Measurements from ENCODE around the gene TM2D1.

TM2D1 gene

DNA sequence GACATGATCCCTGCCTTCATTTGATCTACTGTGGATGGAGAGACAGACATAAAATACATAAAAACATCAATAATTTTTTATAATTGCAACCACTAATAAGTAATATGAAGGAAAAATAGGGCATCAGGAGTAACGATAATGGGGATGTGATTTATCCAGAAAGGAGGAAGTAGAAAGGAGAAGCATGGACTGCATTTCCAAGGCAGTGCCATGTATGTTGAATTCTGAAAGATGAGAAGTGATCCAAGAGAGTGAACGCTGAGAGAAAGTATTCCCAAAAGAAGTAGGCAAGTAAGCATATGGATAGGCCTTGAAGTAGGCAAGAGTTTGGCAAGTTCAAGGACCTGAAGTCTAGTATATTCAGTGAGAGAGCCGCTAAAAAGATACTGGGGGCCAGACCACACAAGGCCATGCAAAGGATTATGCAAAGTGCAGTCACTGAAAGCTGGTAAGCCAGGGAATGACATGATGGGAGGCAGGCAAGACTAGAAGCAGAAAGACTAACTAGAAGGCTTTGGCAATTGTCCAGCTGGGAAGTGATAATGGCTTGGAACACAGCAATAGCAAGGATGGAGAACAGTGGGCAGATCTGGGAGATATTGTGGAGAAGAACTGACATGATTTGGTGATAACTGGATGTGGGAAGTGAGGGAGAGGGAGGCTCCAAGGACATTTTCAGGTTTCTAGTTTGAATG lies 85.9 kb downstream of the TM2D1 start:
- TF ChIP-seq, protein P1, sequence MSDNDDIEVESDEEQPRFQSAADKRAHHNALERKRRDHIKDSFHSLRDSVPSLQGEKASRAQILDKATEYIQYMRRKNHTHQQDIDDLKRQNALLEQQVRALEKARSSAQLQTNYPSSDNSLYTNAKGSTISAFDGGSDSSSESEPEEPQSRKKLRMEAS (IDR thresholded peaks at IDR 0.05; ENCODE audit: low read depth, low read length) = no peak
- no peak for DNase-seq (ENCODE audit: low read depth)
- no peak overlapping the region for H3K4me3 ChIP-seq (ENCODE audit: low read depth, low read length)

DNA sequence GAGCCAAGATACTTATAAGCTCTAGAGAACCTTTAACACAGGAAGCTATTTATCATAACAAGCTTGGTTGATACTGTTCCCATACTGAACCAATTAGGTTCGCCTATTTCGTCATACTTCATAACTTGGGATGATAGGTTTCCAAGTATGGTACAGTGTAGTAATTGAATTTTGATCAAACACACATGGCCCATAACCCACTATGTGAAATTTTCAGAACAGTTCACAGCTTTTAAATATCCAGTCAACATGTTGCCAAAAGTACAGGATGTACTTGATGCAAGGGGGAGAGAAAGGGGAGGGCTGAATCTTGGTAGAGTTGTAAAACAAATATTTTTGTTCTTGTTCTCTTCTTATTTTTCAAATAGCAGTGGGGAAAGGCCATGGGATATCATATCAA lies 86.6 kb downstream of the TM2D1 start:
- TF ChIP-seq POLR2A (IDR thresholded peaks at IDR 0.05; ENCODE audit: extremely low read depth, insufficient read length) = no peak
- TF ChIP-seq, protein P2, sequence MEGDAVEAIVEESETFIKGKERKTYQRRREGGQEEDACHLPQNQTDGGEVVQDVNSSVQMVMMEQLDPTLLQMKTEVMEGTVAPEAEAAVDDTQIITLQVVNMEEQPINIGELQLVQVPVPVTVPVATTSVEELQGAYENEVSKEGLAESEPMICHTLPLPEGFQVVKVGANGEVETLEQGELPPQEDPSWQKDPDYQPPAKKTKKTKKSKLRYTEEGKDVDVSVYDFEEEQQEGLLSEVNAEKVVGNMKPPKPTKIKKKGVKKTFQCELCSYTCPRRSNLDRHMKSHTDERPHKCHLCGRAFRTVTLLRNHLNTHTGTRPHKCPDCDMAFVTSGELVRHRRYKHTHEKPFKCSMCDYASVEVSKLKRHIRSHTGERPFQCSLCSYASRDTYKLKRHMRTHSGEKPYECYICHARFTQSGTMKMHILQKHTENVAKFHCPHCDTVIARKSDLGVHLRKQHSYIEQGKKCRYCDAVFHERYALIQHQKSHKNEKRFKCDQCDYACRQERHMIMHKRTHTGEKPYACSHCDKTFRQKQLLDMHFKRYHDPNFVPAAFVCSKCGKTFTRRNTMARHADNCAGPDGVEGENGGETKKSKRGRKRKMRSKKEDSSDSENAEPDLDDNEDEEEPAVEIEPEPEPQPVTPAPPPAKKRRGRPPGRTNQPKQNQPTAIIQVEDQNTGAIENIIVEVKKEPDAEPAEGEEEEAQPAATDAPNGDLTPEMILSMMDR (IDR thresholded peaks at IDR 0.05; ENCODE audit: low read depth, low read length) = no peak
- no peak for TF ChIP-seq MYC (IDR thresholded peaks at IDR 0.05; ENCODE audit: low read depth, low read length)
- TF ChIP-seq, protein P1 (IDR thresholded peaks at IDR 0.05; ENCODE audit: low read depth, low read length) = no peak

DNA sequence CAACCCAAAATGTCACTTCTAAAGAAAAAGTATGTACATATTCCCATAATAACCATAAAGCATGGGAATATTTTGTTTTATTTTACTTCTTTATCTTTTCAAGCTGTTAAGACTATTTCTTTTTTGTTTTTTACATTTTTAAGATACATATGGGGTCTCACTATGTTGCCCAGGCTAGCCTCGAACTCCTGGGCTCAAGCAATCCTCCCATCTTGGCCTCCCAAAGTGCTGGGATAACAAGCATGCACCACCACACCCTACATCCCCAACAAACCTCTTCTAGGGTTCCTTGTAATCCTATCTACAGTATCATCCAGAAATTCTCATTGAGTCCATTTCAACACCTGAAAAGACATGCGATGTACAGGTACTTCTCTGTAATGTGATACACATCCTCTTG lies 87.5 kb downstream of the TM2D1 start:
- DNase-seq (ENCODE audit: low read depth) = no peak
- TF ChIP-seq POLR2A (IDR thresholded peaks at IDR 0.05; ENCODE audit: extremely low read depth, insufficient read length) (no peak), MYC (IDR thresholded peaks at IDR 0.05; ENCODE audit: low read depth, low read length) (no peak)
- TF ChIP-seq, protein P2 (IDR thresholded peaks at IDR 0.05; ENCODE audit: low read depth, low read length) = no peak
- H3K4me3 ChIP-seq (ENCODE audit: low read depth, low read length) = no peak overlapping the region

More for the DNA sequence above, 86.6 kb downstream of the TM2D1 start:
- no peak overlapping the region for H3K4me3 ChIP-seq (ENCODE audit: low read depth, low read length)
- no peak for DNase-seq (ENCODE audit: low read depth)

DNA sequence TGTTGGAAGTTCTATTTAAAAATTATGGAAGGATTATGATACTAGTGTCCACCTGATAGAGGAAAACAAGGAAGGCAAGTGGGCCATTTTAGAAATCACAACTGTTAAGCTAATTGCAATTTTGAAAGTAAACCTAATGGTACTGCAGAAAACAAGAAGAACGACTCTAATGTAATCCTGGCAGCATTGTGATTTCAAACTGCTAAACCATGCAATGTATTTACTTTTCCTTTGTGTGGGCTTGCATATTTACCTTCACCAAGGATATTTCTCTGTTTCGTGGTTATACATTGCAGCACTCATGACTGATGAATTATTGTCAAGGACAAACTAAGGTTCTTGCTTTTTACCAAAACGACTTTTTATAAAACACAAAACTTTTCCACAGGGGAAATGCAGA lies 88.1 kb downstream of the TM2D1 start:
- TF ChIP-seq, protein P2 (IDR thresholded peaks at IDR 0.05; ENCODE audit: low read depth, low read length) = no peak
- TF ChIP-seq, protein P1 (IDR thresholded peaks at IDR 0.05; ENCODE audit: low read depth, low read length) = no peak
- TF ChIP-seq POLR2A (IDR thresholded peaks at IDR 0.05; ENCODE audit: extremely low read depth, insufficient read length) (no peak), MYC (IDR thresholded peaks at IDR 0.05; ENCODE audit: low read depth, low read length) (no peak)
- H3K4me3 ChIP-seq (ENCODE audit: low read depth, low read length) = no peak overlapping the region
- no peak for DNase-seq (ENCODE audit: low read depth)

DNA sequence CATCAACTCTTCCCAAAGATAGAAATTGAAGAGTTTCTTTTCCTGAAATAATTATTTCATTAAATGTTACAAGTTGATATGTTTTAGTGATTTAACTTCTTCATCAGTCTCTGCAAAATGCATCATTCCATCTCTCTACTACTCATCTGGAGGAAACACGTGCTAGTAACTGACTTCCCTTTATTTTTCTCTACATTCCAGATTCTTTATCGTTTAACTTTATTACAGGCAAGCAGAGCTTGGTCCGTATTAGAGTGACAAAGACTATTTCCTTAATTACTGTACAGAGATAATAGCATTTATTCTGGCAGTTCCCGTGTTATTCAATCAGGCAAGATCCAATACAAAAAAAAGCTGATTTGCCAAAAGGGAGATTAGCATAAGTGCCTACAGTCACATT lies 88.6 kb downstream of the TM2D1 start:
- DNase-seq (ENCODE audit: low read depth) = no peak
- no peak for TF ChIP-seq MYC (IDR thresholded peaks at IDR 0.05; ENCODE audit: low read depth, low read length)
- TF ChIP-seq, protein P1 (IDR thresholded peaks at IDR 0.05; ENCODE audit: low read depth, low read length) = no peak
- no peak for TF ChIP-seq POLR2A (IDR thresholded peaks at IDR 0.05; ENCODE audit: extremely low read depth, insufficient read length)
- TF ChIP-seq, protein P2 (IDR thresholded peaks at IDR 0.05; ENCODE audit: low read depth, low read length) = no peak
- no peak overlapping the region for H3K4me3 ChIP-seq (ENCODE audit: low read depth, low read length)

DNA sequence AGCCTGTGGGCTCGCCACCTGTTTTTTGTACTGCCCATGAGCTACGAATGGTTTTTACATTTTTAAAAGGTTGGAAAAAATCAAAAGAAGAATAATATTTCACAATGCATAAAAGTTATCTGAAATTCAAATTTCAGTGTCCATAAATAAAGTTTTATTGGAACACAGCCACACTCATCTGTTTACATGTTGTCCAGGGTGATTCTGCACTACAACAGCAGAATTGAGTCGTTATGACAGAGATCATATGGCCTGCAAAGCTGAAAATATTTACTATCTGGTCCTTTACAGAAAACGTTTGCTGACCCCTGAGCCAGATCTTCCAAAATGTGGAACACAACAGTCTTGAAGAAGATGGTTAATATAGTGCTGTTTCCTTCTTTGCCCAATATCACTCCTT lies 89.4 kb downstream of the TM2D1 start:
- no peak overlapping the region for H3K4me3 ChIP-seq (ENCODE audit: low read depth, low read length)
- no peak for DNase-seq (ENCODE audit: low read depth)
- TF ChIP-seq, protein P2 (IDR thresholded peaks at IDR 0.05; ENCODE audit: low read depth, low read length) = no peak
- TF ChIP-seq POLR2A (IDR thresholded peaks at IDR 0.05; ENCODE audit: extremely low read depth, insufficient read length) = no peak
- no peak for TF ChIP-seq MYC (IDR thresholded peaks at IDR 0.05; ENCODE audit: low read depth, low read length)
- TF ChIP-seq, protein P1 (IDR thresholded peaks at IDR 0.05; ENCODE audit: low read depth, low read length) = no peak
